ENCODE measurements around the gene CHCHD2. TPM values are rescaled to one million over a fixed set of nuclear protein-coding genes. Genes with fewer than 3 reads are reported as not detected.
A peak's percentile ranks its signal among the peaks of the same experiment; 100 is the strongest.
"Not testable (repeated sequence)": the region's sequence is repeated elsewhere in the genome, so short reads cannot be mapped to it uniquely, and the experiment has no call there.

The CHCHD2 gene
- total and polyA plus RNA-seq, 9 of the 15 experiments (the other 6 are each of a cell fraction or from before 2014, with no cell fraction given) = 145 to 1,044 (median 648) TPM

GRCh38 chr7:56099653-56100052 is 6.6 kb downstream of the CHCHD2 start (continued):
- TF ChIP-seq MYNN (IDR thresholded peaks at IDR 0.05) = peak; percentile 15; the same call in 1 of the 2 replicates
- TF ChIP-seq MYNN (CRISPR knock-in tag; IDR thresholded peaks at IDR 0.05) = no peak

- H3K9me1 ChIP-seq (ENCODE audit: control insufficient read depth, insufficient read depth, low read length); H3K4me1 ChIP-seq (replicated peaks in 1 of 2; ENCODE audit: control insufficient read depth in 2 of 2, insufficient read depth in 2 of 2, low read length in 2 of 2); H3K4me2 ChIP-seq (ENCODE audit: insufficient read depth, low read length); FAIRE-seq; H3K4me3 ChIP-seq; H3K9ac ChIP-seq (ENCODE audit: insufficient read depth in 1 of 2, low read depth in 2 of 2, low read length in 2 of 2); intact Hi-C loops (cut with micrococcal nuclease); H3K27me3 ChIP-seq (ENCODE audit: control insufficient read depth in 2 of 2, insufficient read depth in 2 of 2, low read length in 2 of 2); H3K27ac ChIP-seq (ENCODE audit: extremely low read depth, low read depth, low read length); H3K9me3 ChIP-seq (replicated peaks; ENCODE audit: control insufficient read depth, insufficient read depth, low read depth, low read length); H2AFZ ChIP-seq (ENCODE audit: low read depth, low read length); DNase-seq (ENCODE audit: extremely low read depth in 1 of 4, low spot score in 3 of 4); CTCF ChIA-PET (ENCODE audit: low intra/inter-chr PET ratio); in situ Hi-C loops (cut with MboI); BruUV-seq (replicated peaks); H4K20me1 ChIP-seq (replicated peaks; ENCODE audit: control insufficient read depth, insufficient read depth, low read length): not testable (repeated sequence)
- Histone ChIP-seq H3K36me3 (ENCODE audit: control insufficient read depth, insufficient read depth, low read length) (peaks cover 43% of the 10 kb centered on the region), H3K79me2 (ENCODE audit: control insufficient read depth, insufficient read depth, low read length) (peaks cover 10% of the 10 kb centered on the region)
- WGBS (ENCODE audit: insufficient coverage, low coverage, missing lambda C conversion rate) = 63% methylated on average over 3 of the region's 8 CpGs
- TF ChIP-seq POLR2B (IDR thresholded peaks at IDR 0.05; ENCODE audit: low read depth, partially characterized antibody) = peak; percentile 76
- TF ChIP-seq RBFOX2 (IDR thresholded peaks at IDR 0.05; ENCODE audit: low read depth, low read length) = peak; percentile 62
- TF ChIP-seq ZNF316 (IDR thresholded peaks at IDR 0.05) = peak; percentile 51
- TF ChIP-seq NFIC (IDR thresholded peaks at IDR 0.05) = 0 out of 2 replicates have a peak, but pooled peaks have one; percentile 4
- TF ChIP-seq RBM22 (IDR thresholded peaks at IDR 0.05; ENCODE audit: low read depth, low read length, poor library complexity, severe bottlenecking) = peak; percentile 57
- peak; percentile 39; the same call in 1 of the 2 replicates for TF ChIP-seq C11orf30 (IDR thresholded peaks at IDR 0.05; ENCODE audit: low read depth)
- TF ChIP-seq POLR2G (IDR thresholded peaks at IDR 0.05; ENCODE audit: low read depth, low read length) = peak; percentile 47
- TF ChIP-seq POLR2A (conservative IDR thresholded peaks at IDR 0.05) = peak; percentile 65
- TF ChIP-seq THRB (CRISPR knock-in tag; conservative IDR thresholded peaks at IDR 0.05) = peak; percentile 75; the same call in 1 of the 2 replicates
- TF ChIP-seq SUPT5H (IDR thresholded peaks at IDR 0.05) = peak; percentile 73; the same call in 1 of the 2 replicates
- peak; percentile 91 for TF ChIP-seq ZNF121 (CRISPR knock-in tag; conservative IDR thresholded peaks at IDR 0.05)
- 0 out of 2 replicates have a peak, but pooled peaks have one; percentile 42 for TF ChIP-seq POLR2H (tag; IDR thresholded peaks at IDR 0.05; ENCODE audit: low read depth)
- peak; percentile 28 for ATAC-seq
- POLR2A ChIA-PET = interaction anchor here (0.6 to 3.7 kb wide), 4 partner anchors 8 to 83 kb away, joined by 3 to 12 read pairs (median 4); partner anchors contain the start of gene CHCHD2
Measured at GRCh38 chr7:56098187-56099008, 7.9 kb downstream of the CHCHD2 start.

Data from K562 (cell line).